ENCODE data around the gene ZNF32. TPM values are rescaled to one million over a fixed set of nuclear protein-coding genes. Genes with fewer than 3 reads are reported as not detected.

Gene ZNF32
- total RNA-seq, 1 experiment from 2014 or later = 25.4 TPM

DNA sequence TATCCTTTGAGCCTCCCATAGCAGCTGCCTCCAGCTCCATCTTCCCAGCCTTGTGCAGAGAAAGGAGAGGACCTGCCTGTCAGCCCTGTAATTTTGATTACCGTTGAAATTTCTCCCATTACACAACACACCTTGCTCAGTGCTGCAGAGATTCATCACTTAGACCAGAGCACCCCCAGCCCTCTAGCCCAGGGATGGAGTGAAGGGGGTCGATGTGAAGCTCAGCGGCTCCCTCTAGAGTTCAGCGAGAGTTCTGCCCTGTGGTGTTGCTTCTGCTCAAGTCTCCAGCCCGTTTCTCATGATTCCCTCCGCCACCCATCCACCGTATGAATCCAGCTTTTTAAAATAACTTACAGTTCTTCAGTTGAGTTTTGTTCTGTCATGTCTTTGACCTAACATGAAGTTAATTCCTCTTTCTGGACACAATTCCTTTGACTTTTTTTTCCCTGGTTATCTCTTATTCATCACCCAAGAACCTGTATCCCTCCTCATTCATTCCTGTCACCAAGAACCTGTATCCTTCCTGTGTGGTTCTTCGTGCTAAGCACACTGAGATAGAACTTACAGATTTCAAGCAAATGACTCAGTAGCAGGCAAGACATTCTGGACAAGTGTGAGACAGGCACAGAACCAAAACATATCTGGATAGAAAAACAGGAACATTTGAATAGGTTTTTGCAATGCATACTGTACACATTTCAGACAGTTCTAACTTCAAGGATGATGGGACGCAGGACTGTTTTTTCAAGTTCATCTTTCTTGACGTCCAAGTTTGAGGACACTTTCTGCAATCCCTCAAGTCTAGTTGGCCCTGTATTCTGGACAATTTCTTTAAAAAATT lies 35.0 kb upstream of the ZNF32 start:
- DNase-seq (ENCODE audit: low read depth, low spot score) = peak; percentile 54
- in situ Hi-C loops (cut with HindIII; ENCODE audit: low pct_unique_long_range_greater_than_20kb, low sequenced_read_pairs) = no loop called here

GRCh38 chr10:43682956-43683355 lies 34.3 kb upstream of the ZNF32 start:
- in situ Hi-C loops (cut with HindIII; ENCODE audit: low pct_unique_long_range_greater_than_20kb, low sequenced_read_pairs) = no loop called here
- no peak for DNase-seq (ENCODE audit: low read depth, low spot score)

DNA sequence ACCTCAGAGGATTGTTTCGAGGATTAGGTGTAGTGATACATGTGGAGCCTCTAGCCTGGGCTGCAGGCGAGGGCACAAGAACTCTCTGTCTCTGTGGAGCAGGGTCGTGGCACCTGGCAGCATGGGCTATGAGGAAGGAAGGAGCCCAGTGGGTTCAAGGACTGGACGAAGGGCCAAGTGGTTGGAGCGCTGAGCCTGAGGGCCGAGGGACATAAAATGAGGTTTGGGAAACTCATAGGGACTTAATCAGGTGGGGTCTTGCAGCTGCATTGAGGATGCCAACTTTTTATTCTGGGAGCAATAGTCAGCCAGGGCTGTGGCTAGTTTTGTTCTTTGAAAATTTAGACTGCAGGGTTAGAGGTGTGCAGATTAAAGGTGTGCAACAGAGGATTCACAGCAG lies 33.0 kb upstream of the ZNF32 start:
- in situ Hi-C loops (cut with HindIII; ENCODE audit: low pct_unique_long_range_greater_than_20kb, low sequenced_read_pairs) = no loop called here
- DNase-seq (ENCODE audit: low read depth, low spot score) = no peak

- no peak for DNase-seq (ENCODE audit: low read depth, low spot score)
- in situ Hi-C loops (cut with HindIII; ENCODE audit: low pct_unique_long_range_greater_than_20kb, low sequenced_read_pairs) = no loop called here
These were observed 32.5 kb upstream of the ZNF32 start for GRCh38 chr10:43681220-43681619.

- DNase-seq (ENCODE audit: low read depth, low spot score) = no peak
- in situ Hi-C loops (cut with HindIII; ENCODE audit: low pct_unique_long_range_greater_than_20kb, low sequenced_read_pairs) = no loop called here
These were observed 31.4 kb upstream of the ZNF32 start for GRCh38 chr10:43680035-43680434.

- in situ Hi-C loops (cut with HindIII; ENCODE audit: low pct_unique_long_range_greater_than_20kb, low sequenced_read_pairs) = no loop called here
- no peak for DNase-seq (ENCODE audit: low read depth, low spot score)
These were observed 30.8 kb upstream of the ZNF32 start for GRCh38 chr10:43679509-43679908.

DNA sequence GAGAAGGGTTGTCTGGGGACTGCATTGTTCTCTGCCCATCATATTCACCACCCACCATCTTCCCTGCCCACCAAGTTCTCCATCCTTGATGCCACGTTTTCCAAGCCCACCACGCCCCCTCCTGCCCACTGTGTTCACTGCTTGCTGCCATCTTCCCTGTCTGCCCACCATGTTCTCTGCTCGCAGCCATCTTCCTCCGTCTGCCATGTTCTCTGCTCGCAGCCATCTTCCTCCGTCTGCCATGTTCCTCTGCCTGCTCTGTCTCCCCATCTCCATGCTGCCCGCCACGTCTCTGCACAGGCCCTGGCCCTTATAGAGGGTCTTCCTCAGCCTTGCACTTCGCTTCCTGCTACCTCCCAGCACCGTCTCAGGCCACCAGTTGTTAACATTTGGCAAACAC lies 30.0 kb upstream of the ZNF32 start:
- DNase-seq (ENCODE audit: low read depth, low spot score) = no peak
- in situ Hi-C loops (cut with HindIII; ENCODE audit: low pct_unique_long_range_greater_than_20kb, low sequenced_read_pairs) = no loop called here

DNA sequence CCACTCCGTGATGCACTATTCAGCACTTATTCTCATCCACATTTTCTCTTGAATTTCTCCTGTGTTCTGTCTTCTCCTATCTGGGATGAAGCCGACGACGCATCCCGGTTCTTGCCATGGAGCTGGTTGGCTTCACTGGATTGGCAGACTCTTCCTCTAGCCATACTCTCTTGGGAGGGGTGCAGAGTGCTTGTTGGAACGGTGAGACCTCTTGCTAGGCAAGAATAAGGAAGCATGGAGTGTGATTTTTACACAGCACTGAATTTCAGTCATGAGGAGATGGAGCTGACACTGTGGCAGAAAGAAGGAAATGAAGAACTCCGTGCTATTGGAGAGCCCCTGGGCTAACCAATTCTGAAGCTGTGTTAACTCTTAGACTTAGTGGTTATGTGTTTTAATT lies 28.2 kb upstream of the ZNF32 start:
- DNase-seq (ENCODE audit: low read depth, low spot score) = no peak

GRCh38 chr10:43676331-43676730 lies 27.6 kb upstream of the ZNF32 start:
- DNase-seq (ENCODE audit: low read depth, low spot score) = no peak
- in situ Hi-C loops (cut with HindIII; ENCODE audit: low pct_unique_long_range_greater_than_20kb, low sequenced_read_pairs) = no loop called here

More for the DNA sequence above, 28.2 kb upstream of the ZNF32 start:
- in situ Hi-C loops (cut with HindIII; ENCODE audit: low pct_unique_long_range_greater_than_20kb, low sequenced_read_pairs) = no loop called here

DNA sequence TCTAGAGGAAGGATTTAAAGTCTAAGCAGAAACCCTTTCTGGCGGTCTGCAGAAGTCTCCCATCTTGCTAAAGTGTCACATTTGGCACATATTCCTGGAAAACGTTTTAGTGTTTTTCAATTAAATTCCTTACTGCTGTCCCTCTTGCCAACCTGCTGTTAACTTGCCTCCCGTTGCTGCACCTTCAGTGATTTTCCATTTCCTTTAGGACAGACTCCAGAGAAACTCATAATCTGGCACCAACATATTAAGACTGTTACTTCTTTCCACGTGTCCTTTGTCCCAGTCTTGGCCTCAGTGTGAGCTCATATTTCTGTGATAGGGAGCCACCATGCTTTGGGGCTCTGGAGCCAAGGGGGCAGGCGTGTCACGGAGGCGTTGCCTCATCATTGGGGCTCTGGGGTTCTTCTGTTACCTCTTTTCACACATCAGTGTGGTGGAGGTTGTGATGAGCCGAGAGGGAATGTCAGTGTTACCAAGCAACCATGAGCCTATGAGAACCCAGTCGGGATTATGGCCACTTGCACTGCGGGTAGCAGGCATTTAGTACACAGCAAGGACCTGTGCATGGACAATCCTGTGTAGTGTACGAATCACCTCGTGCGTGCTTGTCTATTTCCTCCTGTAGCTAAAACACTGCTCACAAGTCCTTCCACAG lies 26.0 kb upstream of the ZNF32 start:
- in situ Hi-C loops (cut with HindIII; ENCODE audit: low pct_unique_long_range_greater_than_20kb, low sequenced_read_pairs) = no loop called here
- no peak for DNase-seq (ENCODE audit: low read depth, low spot score)

GRCh38 chr10:43673471-43673870 lies 24.8 kb upstream of the ZNF32 start:
- DNase-seq (ENCODE audit: low read depth, low spot score) = no peak

DNA sequence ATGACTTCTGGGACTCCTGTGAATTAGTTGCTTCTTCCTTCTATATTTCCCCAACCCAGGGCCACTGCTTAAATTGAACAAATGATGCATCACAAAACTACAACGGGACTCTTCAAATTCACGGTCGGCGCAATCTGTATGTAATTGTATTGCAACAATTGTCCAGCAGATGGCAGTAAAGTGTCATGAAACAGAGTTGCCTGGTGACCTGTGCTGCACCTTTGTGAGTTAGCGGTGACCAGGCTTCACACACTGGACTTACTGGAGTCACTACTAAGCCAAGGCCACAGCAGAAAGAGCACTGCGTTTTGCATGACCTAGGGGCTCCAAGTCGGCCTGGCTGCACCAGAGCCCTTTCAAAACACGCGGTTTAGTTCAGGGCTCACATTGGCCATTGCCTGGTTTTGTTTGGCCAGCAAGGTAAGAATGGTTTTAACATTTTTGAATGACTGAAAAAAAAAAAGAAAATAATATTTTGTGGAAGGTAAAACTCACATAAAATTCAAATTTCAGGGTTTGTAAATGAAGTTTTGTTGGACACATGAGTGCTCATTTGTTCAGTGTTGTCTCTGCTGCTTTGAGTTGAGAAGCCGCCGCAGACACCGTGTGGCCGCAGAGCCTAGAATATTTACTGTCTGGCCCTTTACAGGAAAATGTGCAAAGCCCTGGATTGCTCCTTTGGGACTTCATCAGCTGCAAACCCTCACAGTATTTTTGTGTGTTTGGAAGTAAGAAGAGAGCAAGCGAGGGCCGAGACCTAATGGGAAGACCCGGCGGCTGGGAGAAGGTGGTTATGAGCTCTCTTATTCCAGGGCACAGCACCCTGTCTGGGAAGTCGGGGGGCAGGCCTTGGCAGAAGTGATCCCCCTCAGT lies 23.2 kb upstream of the ZNF32 start:
- in situ Hi-C loops (cut with HindIII; ENCODE audit: low pct_unique_long_range_greater_than_20kb, low sequenced_read_pairs) = no loop called here
- peak; percentile 62 for DNase-seq (ENCODE audit: low read depth, low spot score)

More at GRCh38 chr10:43673471-43673870, 24.8 kb upstream of the ZNF32 start:
- in situ Hi-C loops (cut with HindIII; ENCODE audit: low pct_unique_long_range_greater_than_20kb, low sequenced_read_pairs) = no loop called here

DNA sequence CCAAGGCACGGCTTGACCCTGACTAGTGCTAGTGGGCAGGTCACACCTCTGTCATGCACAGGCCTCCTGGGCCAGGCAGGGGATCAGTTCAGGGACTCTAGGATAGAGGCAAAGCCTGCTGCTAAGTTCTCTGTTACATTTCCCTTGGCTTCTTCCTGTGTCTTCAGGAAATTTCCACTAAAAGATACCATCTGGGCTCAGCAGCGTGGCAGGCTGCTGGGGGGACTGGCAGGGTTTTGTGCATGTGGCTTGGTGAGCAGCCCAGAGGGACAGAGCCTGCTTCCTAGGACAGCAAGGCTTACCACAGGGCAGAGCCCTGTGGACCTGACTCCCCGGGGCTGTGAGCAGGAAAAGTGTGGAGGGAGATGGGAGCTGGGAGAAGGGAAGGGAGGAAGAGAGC lies 20.7 kb upstream of the ZNF32 start:
- in situ Hi-C loops (cut with HindIII; ENCODE audit: low pct_unique_long_range_greater_than_20kb, low sequenced_read_pairs) = no loop called here
- DNase-seq (ENCODE audit: low read depth, low spot score) = no peak

- in situ Hi-C loops (cut with HindIII; ENCODE audit: low pct_unique_long_range_greater_than_20kb, low sequenced_read_pairs) = no loop called here
- DNase-seq (ENCODE audit: low read depth, low spot score) = no peak
These were observed 19.2 kb upstream of the ZNF32 start for GRCh38 chr10:43667761-43668386.

DNA sequence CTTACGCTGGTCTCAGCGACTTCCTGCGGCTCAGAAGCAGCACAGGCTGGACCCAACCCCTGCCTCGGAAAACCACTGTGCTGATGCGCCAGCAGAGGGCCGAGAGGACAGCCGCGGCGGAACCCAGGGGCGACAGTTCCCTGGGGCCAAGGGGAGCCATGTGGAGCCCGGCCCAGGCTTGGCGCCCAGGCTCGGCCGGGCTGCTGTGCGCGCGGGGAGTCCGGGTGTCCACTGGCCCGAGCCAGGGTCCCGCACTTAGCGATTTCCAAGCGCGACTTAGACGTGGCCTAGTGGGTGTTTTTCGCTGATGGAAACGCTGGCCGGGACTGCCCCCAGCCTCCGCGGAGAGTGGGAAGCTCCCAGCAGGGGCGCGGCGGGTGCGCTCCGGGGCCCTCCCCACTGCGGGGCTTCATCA lies 18.6 kb upstream of the ZNF32 start:
- DNase-seq (ENCODE audit: low read depth, low spot score) = no peak
- in situ Hi-C loops (cut with HindIII; ENCODE audit: low pct_unique_long_range_greater_than_20kb, low sequenced_read_pairs) = no loop called here

DNA sequence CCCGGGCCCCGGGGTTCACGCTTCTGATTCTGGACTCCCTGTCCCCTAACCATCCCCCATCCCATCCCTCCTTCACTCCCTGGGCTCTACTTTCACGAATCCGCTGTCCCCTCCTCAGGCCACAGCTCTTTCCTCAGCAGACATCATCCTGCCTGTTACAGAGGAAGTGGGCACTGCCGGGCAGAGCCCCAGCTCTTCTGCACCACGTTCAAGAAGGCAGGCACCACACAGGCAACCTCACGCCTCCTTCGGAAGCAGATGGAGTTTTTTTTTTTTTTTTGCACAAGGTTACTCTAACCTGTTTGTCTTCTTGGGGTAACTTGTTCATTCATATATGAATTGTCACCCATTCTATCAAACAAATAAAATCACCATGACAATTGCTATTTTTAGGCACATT lies 17.9 kb upstream of the ZNF32 start:
- in situ Hi-C loops (cut with HindIII; ENCODE audit: low pct_unique_long_range_greater_than_20kb, low sequenced_read_pairs) = no loop called here
- DNase-seq (ENCODE audit: low read depth, low spot score) = no peak

DNA sequence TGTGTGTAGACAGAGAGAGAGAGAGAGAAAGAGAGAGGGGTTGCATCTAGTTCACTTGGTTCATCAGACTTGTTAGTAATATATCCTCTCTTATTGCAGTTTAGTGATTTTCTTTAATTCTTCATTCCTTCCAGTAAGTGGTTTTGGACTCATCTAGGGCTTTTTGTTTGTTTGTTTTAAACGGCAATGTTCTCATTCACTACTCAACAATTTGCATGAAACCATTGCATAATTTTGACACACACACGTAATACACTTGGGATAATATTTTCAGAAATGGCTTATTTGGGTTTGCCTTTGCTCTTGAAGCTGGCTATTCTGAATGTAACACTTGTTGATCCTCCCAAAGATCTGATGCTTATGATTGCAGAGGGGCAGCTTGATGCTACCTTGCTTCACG lies 16.4 kb upstream of the ZNF32 start:
- in situ Hi-C loops (cut with HindIII; ENCODE audit: low pct_unique_long_range_greater_than_20kb, low sequenced_read_pairs) = no loop called here
- DNase-seq (ENCODE audit: low read depth, low spot score) = no peak

DNA sequence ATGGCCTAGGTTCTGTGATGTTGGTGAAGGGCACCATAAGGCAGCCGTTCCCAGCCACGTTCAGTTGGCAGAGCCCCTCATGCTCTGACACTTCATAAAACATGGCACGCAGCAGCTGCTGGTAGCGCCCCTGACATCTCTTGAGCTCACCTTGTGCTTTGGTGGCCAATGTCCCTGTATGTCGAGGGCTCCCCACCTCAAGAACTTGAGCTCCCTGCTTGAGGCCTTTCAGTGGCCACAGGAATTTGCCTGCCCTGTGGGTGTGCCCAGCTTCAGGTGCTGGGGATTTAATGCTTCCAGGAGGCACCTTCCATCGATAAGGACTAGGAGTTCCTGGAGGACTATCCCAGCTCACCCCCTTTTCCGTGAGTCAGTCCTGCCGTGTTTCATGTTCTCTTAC lies 9.5 kb upstream of the ZNF32 start:
- in situ Hi-C loops (cut with HindIII; ENCODE audit: low pct_unique_long_range_greater_than_20kb, low sequenced_read_pairs) = no loop called here
- DNase-seq (ENCODE audit: low read depth, low spot score) = no peak

Data from SK-MEL-5 (cell line).